OCI-LY7 (cell line): ENCODE data around the gene DHODH. TPM values are rescaled to one million over a fixed set of nuclear protein-coding genes. Genes with fewer than 3 reads are reported as not detected.

ENCODE experiments used
- BruUV-seq: library from RNA; stranded (reverse); fragments of 400-500 nt; replicated peaks from 2 replicates; lab custom pipeline; 2021; lab: Mats Ljungman, UMichigan
- CTCF ChIA-PET: fragments of 300-600 bp; sonication (Branson Sonifier 250); formaldehyde crosslinking; loops from one replicate; lab custom pipeline; 2022; ENCODE audit warnings: antibody characterized with exemption; ENCODE audit not compliant: unreplicated experiment; lab: Charles Lee
- POLR2A ChIA-PET: fragments of 300-600 bp; sonication (Branson Sonifier 250); formaldehyde crosslinking; loops from one replicate; lab custom pipeline; 2022; ENCODE audit warnings: antibody characterized with exemption; lab: Charles Lee
- DNase-seq: peaks from one replicate; pipeline ENCODE4 v3.0.0-alpha.2; 2015; ENCODE audit warnings: low spot score
- H2AFZ ChIP-seq: fragments of 200-600 bp; sonication (generic), shearing (Covaris generic); 2 replicates; pipeline ENCODE4 v1.6.1; 2014; ENCODE audit warnings: mild to moderate bottlenecking, antibody characterized with exemption, low read length, moderate library complexity
- H3K27ac ChIP-seq: fragments of 200-600 bp; sonication (generic); 2 replicates; pipeline ENCODE4 v1.5.1; 2014; ENCODE audit warnings: mixed run types, low read depth, mild to moderate bottlenecking, moderate library complexity, low read length, inconsistent platforms; ENCODE audit not compliant: poor library complexity, severe bottlenecking
- H3K36me3 ChIP-seq: fragments of 200-600 bp; sonication (generic); 2 replicates; pipeline ENCODE4 v1.6.1; 2014; ENCODE audit warnings: mild to moderate bottlenecking, antibody characterized with exemption, low read length, moderate library complexity, mixed read lengths; ENCODE audit not compliant: insufficient read depth
- H3K4me1 ChIP-seq: fragments of 200-600 bp; sonication (generic); 2 replicates; pipeline ENCODE4 v1.5.1; 2014; ENCODE audit warnings: mild to moderate bottlenecking, low read length; ENCODE audit not compliant: insufficient read depth, poor library complexity, severe bottlenecking
- H3K4me2 ChIP-seq: fragments of 200-600 bp; sonication (generic); 2 replicates; pipeline ENCODE4 v1.6.1; 2014; ENCODE audit warnings: mild to moderate bottlenecking, low read length
- H3K4me3 ChIP-seq: fragments of 200-600 bp; sonication (generic); 2 replicates; pipeline ENCODE4 v1.5.1; 2014; ENCODE audit warnings: mild to moderate bottlenecking, low read depth, low read length; ENCODE audit not compliant: poor library complexity, severe bottlenecking
- H3K79me2 ChIP-seq: fragments of 200-600 bp; sonication (generic); 2 replicates; pipeline ENCODE4 v1.6.1; 2016; ENCODE audit warnings: low read depth, mild to moderate bottlenecking, low read length, moderate library complexity, mixed read lengths; ENCODE audit not compliant: insufficient read depth
- H3K9me2 ChIP-seq: fragments of 200-600 bp; sonication (generic); 2 replicates; pipeline ENCODE4 v1.6.1; 2016; ENCODE audit warnings: mild to moderate bottlenecking, low read length, mixed read lengths; ENCODE audit not compliant: insufficient read depth
- H3K9me3 ChIP-seq: fragments of 200-600 bp; sonication (generic); 2 replicates; pipeline ENCODE4 v1.6.1; 2014; ENCODE audit warnings: mild to moderate bottlenecking, mixed run types, low read length, mixed read lengths
- H4K20me1 ChIP-seq: fragments of 200-600 bp; sonication (generic); 2 replicates; pipeline ENCODE4 v1.6.1; 2014; ENCODE audit warnings: mild to moderate bottlenecking, antibody characterized with exemption, low read length, moderate library complexity, mixed read lengths; ENCODE audit not compliant: insufficient read depth
- CTCF ChIP-seq: fragments of 200-600 bp; sonication (generic); conservative IDR thresholded peaks from 2 replicates; pipeline ENCODE4 v1.5.1; 2014; ENCODE audit warnings: mild to moderate bottlenecking, antibody characterized with exemption, low read length, moderate library complexity, mixed read lengths
- EZH2phosphoT487 ChIP-seq: fragments of 200-600 bp; sonication (generic); IDR thresholded peaks from 2 replicates; pipeline ENCODE4 v1.6.1; 2018; ENCODE audit warnings: low read depth, borderline replicate concordance, mild to moderate bottlenecking, mixed run types, antibody characterized with exemption, low read length, moderate library complexity, mixed read lengths
- intact Hi-C: fragments of 100-400 bp; cut with micrococcal nuclease; formaldehyde crosslinking; loops from one replicate; pipeline ENCODE4 v1.10.0; 2022; ENCODE audit not compliant: unreplicated experiment
- total RNA-seq, 2 experiments: library from RNA; depleted of rRNA in 1 of 2; stranded (reverse); fragments of >200 nt in 1 of 2; shearing (Covaris generic) in 1 of 2; gene quantifications; 2 replicates each; pipeline ENCODE4 v1.2.3, GENCODE V29; 2014 to 2022

DHODH gene
- total RNA-seq, 2 experiments from 2014 or later, result 12.3 to 20.9 TPM

- Histone ChIP-seq H3K79me2 (peaks cover 10% of the 10 kb centered on the region; the same call in 1 of the 2 replicates), H3K36me3 (peaks cover 29% of the 10 kb centered on the region; the same call in 1 of the 2 replicates), H4K20me1 (no peaks in the 10 kb centered on the region), H3K4me2 (peak overlapping the region; percentile 65), H3K9me3 (no peaks in the 10 kb centered on the region), H3K27ac (no peak overlapping the region), H3K4me1 (peaks cover 6% of the 10 kb centered on the region), H3K9me2 (no peaks in the 10 kb centered on the region), H3K4me3 (peak overlapping the region; percentile 79), H2AFZ (no peak overlapping the region)
- BruUV-seq, result no TSS peak
- no peak for DNase-seq
- ChIA-PET POLR2A (interaction anchor here (0.6 kb wide), 1 partner anchor 115 kb away, joined by 3 read pairs; no protein-coding TSS in a partner anchor), CTCF (no interaction called here)
- intact Hi-C loops, result loop anchor here (2.0 kb wide), 1 partner anchor 127 kb away; no protein-coding TSS in a partner anchor
- TF ChIP-seq EZH2phosphoT487 (no peak), CTCF (no peak)
Measured at GRCh38 chr16:72009779-72010178, 1.2 kb downstream of the DHODH start.

DNA sequence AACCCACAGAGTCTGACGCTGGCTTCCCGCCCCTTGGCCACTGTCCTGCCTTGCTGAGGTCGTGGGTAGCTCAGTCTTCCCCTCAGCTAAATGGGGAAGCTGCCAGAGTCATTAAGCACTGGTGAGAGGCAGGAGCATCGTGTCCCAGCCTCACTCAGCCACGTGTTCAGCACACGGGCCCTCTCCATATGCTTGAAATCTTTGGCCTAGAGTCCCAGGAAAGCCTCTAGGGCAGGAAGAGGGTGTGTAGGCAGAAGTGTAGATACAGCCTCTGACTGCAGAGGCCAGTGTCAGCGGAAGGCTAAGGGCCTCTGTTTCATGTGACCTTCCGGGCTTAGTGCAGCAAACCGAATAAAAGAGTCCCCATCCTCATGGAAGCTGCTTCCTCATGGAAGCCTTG lies 4.1 kb downstream of the DHODH start:
- Histone ChIP-seq H3K27ac (no peak overlapping the region), H3K79me2 (peaks cover 10% of the 10 kb centered on the region; the same call in 1 of the 2 replicates), H3K9me2 (no peaks in the 10 kb centered on the region), H3K4me1 (peaks cover 6% of the 10 kb centered on the region), H4K20me1 (no peaks in the 10 kb centered on the region), H3K4me2 (no peak overlapping the region), H3K9me3 (no peaks in the 10 kb centered on the region), H3K4me3 (no peak overlapping the region), H3K36me3 (peaks cover 51% of the 10 kb centered on the region; the same call in 1 of the 2 replicates), H2AFZ (no peak overlapping the region)
- TF ChIP-seq EZH2phosphoT487, result no peak
- no peak for TF ChIP-seq CTCF
- no peak for DNase-seq
- POLR2A ChIA-PET, result interaction anchor here (0.6 kb wide), 1 partner anchor 234 kb away, joined by 5 read pairs; no protein-coding TSS in a partner anchor
- CTCF ChIA-PET, result no interaction called here
- no TSS peak for BruUV-seq
- intact Hi-C loops, result no loop called here

DNA sequence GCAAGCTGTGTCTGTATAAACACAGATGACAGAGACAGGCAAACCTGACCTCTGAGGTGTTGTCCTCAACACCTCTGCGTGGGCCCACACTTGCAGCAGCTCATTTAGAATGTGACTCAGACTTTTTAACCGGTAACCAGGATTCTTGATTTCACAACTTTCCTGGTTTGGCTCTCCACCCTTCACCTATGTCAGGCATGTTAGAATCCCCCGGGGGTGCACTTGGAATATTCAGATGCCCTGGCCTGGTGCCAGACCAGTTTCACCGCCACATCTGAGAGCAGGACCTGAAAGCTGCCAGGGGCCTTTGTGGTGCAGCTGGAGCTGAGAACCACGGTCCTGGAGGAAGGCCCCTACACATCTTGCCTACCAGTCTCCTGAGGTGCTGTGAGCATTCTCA lies 4.8 kb downstream of the DHODH start:
- no peak overlapping the region for H3K27ac ChIP-seq
- ChIA-PET POLR2A (interaction anchor here (0.6 kb wide), 1 partner anchor 235 kb away, joined by 5 read pairs; no protein-coding TSS in a partner anchor), CTCF (no interaction called here)
- intact Hi-C loops, result no loop called here
- H3K79me2 ChIP-seq, result peaks cover 10% of the 10 kb centered on the region; the same call in 1 of the 2 replicates
- H3K4me2 ChIP-seq, result no peak overlapping the region
- H3K4me3 ChIP-seq, result no peak overlapping the region
- H2AFZ ChIP-seq, result no peak overlapping the region
- TF ChIP-seq EZH2phosphoT487 (no peak), CTCF (no peak)
- peaks cover 51% of the 10 kb centered on the region; the same call in 1 of the 2 replicates for H3K36me3 ChIP-seq
- no peak for DNase-seq
- BruUV-seq, result no TSS peak
- H3K9me3 ChIP-seq, result no peaks in the 10 kb centered on the region
- H4K20me1 ChIP-seq, result no peaks in the 10 kb centered on the region
- no peaks in the 10 kb centered on the region for H3K9me2 ChIP-seq
- H3K4me1 ChIP-seq, result no peaks in the 10 kb centered on the region
